Caco-2 (cell line): ENCODE data around the gene LBX1. TPM values are rescaled to one million over a fixed set of nuclear protein-coding genes. Genes with fewer than 3 reads are reported as not detected.

Experiments
- BruUV-seq: library from RNA; stranded (reverse); fragments of 400-500 nt; replicated peaks from 2 replicates; lab custom pipeline; 2021; lab: Mats Ljungman, UMichigan
- CTCF ChIA-PET: fragments of 300-600 bp; sonication (Branson Sonifier 250); formaldehyde crosslinking; loops from one replicate; lab custom pipeline; 2022; ENCODE audit warnings: antibody characterized with exemption; lab: Charles Lee
- POLR2A ChIA-PET: fragments of 300-600 bp; sonication (Branson Sonifier 250); formaldehyde crosslinking; loops from one replicate; lab custom pipeline; 2022; ENCODE audit warnings: antibody characterized with exemption; lab: Charles Lee
- DNase-seq, 2 experiments: peaks; one replicate each; pipeline versions ENCODE4 v3.0.0 to v3.0.0-alpha.2; 2020 to 2022
- H3K27me3 ChIP-seq: replicated peaks from 2 replicates; pipeline ENCODE4 v1.6.0; 2011; ENCODE audit warnings: low read length; ENCODE audit not compliant: control insufficient read depth, insufficient read depth
- H3K36me3 ChIP-seq: 2 replicates; pipeline ENCODE4 v1.5.1; 2011; ENCODE audit warnings: low read length; ENCODE audit not compliant: control insufficient read depth, insufficient read depth
- H3K4me1 ChIP-seq: fragments of 250-450 bp; sonication (Bioruptor Pico); 2 replicates; pipeline ENCODE4 v1.5.1; 2020; ENCODE audit warnings: mild to moderate bottlenecking
- H3K4me3 ChIP-seq: 2 replicates; pipeline ENCODE4 v1.5.1; 2011; ENCODE audit warnings: low read depth, mild to moderate bottlenecking, control low read depth, low read length
- H3K9me3 ChIP-seq: fragments of 250-450 bp; sonication (Bioruptor Pico); 2 replicates; pipeline ENCODE4 v1.5.1; 2020; ENCODE audit warnings: mild to moderate bottlenecking, moderate library complexity
- H3K27ac Mint-ChIP-seq: one replicate; pipeline ENCODE4 v1.8.0; 2022; ENCODE audit warnings: mixed read lengths; ENCODE audit not compliant: unreplicated experiment
- H3K27me3 Mint-ChIP-seq: one replicate; pipeline ENCODE4 v1.8.0; 2022; ENCODE audit warnings: mixed read lengths; ENCODE audit not compliant: insufficient read depth, unreplicated experiment
- H3K36me3 Mint-ChIP-seq: one replicate; pipeline ENCODE4 v1.8.0; 2022; ENCODE audit warnings: mild to moderate bottlenecking, mixed read lengths; ENCODE audit not compliant: insufficient read depth, unreplicated experiment
- H3K4me1 Mint-ChIP-seq: one replicate; pipeline ENCODE4 v1.8.0; 2022; ENCODE audit warnings: low read depth, mixed read lengths; ENCODE audit not compliant: unreplicated experiment
- H3K4me3 Mint-ChIP-seq: one replicate; pipeline ENCODE4 v1.8.0; 2022; ENCODE audit warnings: mild to moderate bottlenecking, moderate library complexity, mixed read lengths; ENCODE audit not compliant: unreplicated experiment
- H3K9me3 Mint-ChIP-seq: one replicate; pipeline ENCODE4 v1.8.0; 2022; ENCODE audit warnings: mixed read lengths; ENCODE audit not compliant: unreplicated experiment
- intact Hi-C: fragments of 100-400 bp; cut with micrococcal nuclease; formaldehyde crosslinking; loops from one replicate; pipeline ENCODE4 v1.10.0; 2022; ENCODE audit not compliant: unreplicated experiment
- total RNA-seq: library from RNA; stranded (reverse); gene quantifications from 2 replicates; pipeline ENCODE4 v1.2.3, GENCODE V29; 2022
- TF ChIP-seq, protein P1 (sequence below), 2 experiments: fragments of 200-600 bp in 1 of 2; IDR thresholded peaks; 1 replicate in 1 of 2; 2 replicates in 1 of 2; pipeline versions ENCODE4 v1.5.1 to v1.8.0; 2011 to 2022; ENCODE audit warnings: antibody characterized with exemption in 1 of 2, control low read depth in 1 of 2, inconsistent platforms in 1 of 2, low read depth in 1 of 2, low read length in 1 of 2, mild to moderate bottlenecking in 1 of 2, moderate library complexity in 1 of 2; ENCODE audit not compliant: insufficient read depth in 1 of 2, severe bottlenecking in 1 of 2, unreplicated experiment in 1 of 2

The LBX1 gene
- total RNA-seq, 1 experiment from 2014 or later, result not detected

DNA sequence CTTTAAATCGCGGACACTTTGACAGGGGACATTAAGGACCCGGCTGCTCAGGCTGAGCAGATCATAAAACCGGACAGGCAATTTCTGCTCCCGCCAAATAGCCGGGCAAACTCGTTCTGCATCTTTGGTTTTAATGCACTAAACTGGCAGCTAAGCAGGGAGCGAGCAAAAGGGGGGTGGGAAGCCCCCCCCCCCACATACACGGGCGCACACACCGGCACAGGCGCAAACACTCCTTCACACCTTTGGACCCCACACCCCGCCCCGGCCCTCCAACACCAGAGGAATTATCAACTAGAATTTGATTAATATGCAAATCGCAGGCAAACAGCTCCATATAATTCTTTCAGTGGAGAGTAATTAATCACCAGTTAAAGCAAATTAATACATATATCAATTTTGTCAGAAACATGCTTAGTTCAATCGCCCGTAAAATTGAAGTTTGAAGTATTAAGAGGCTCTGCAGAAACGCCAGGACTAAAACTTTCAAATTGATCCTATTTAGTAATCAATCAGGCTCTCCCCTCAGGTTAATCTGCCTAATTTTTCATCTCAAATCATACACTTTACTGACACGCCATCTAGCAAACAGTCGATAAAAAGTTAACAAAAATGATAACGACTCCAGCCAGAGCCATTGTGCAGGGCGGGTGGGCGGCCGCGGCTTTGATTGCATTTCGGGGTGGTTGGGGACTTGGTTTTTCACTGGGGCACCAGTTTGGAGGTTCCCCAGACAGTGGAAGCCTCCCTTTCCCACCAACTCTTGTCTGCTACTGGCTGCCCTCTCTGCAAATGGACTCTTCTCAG lies 9.9 kb downstream of the LBX1 start:
- H3K4me3 ChIP-seq, result no peak overlapping the region
- no peaks in the 10 kb centered on the region for H3K9me3 ChIP-seq
- intact Hi-C loops, result no loop called here
- ChIA-PET CTCF (interaction anchor here (0.6 kb wide), 1 partner anchor 90 kb away, joined by 4 read pairs; no protein-coding TSS in a partner anchor), POLR2A (interaction anchor here (0.6 kb wide), 1 partner anchor 254 kb away, joined by 6 read pairs; no protein-coding TSS in a partner anchor)
- peaks cover 6% of the 10 kb centered on the region for H3K4me1 Mint-ChIP-seq
- no peaks in the 10 kb centered on the region for H3K36me3 Mint-ChIP-seq
- peaks cover 45% of the 10 kb centered on the region for H3K27me3 Mint-ChIP-seq
- H3K9me3 Mint-ChIP-seq, result no peaks in the 10 kb centered on the region
- no peak for DNase-seq
- no TSS peak for BruUV-seq
- H3K27me3 ChIP-seq, result peaks cover 1% of the 10 kb centered on the region; the same call in 1 of the 2 replicates
- H3K27ac Mint-ChIP-seq, result no peak overlapping the region
- H3K4me3 Mint-ChIP-seq, result no peak overlapping the region
- TF ChIP-seq, protein P1, sequence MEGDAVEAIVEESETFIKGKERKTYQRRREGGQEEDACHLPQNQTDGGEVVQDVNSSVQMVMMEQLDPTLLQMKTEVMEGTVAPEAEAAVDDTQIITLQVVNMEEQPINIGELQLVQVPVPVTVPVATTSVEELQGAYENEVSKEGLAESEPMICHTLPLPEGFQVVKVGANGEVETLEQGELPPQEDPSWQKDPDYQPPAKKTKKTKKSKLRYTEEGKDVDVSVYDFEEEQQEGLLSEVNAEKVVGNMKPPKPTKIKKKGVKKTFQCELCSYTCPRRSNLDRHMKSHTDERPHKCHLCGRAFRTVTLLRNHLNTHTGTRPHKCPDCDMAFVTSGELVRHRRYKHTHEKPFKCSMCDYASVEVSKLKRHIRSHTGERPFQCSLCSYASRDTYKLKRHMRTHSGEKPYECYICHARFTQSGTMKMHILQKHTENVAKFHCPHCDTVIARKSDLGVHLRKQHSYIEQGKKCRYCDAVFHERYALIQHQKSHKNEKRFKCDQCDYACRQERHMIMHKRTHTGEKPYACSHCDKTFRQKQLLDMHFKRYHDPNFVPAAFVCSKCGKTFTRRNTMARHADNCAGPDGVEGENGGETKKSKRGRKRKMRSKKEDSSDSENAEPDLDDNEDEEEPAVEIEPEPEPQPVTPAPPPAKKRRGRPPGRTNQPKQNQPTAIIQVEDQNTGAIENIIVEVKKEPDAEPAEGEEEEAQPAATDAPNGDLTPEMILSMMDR (IDR thresholded peaks at IDR 0.05; ENCODE audit: insufficient read depth in 1 of 2, low read depth in 1 of 2, low read length in 1 of 2, severe bottlenecking in 1 of 2, unreplicated experiment in 1 of 2), result no peak
- H3K4me1 ChIP-seq, result peaks cover 7% of the 10 kb centered on the region; the same call in 1 of the 2 replicates
- H3K36me3 ChIP-seq, result no peaks in the 10 kb centered on the region

DNA sequence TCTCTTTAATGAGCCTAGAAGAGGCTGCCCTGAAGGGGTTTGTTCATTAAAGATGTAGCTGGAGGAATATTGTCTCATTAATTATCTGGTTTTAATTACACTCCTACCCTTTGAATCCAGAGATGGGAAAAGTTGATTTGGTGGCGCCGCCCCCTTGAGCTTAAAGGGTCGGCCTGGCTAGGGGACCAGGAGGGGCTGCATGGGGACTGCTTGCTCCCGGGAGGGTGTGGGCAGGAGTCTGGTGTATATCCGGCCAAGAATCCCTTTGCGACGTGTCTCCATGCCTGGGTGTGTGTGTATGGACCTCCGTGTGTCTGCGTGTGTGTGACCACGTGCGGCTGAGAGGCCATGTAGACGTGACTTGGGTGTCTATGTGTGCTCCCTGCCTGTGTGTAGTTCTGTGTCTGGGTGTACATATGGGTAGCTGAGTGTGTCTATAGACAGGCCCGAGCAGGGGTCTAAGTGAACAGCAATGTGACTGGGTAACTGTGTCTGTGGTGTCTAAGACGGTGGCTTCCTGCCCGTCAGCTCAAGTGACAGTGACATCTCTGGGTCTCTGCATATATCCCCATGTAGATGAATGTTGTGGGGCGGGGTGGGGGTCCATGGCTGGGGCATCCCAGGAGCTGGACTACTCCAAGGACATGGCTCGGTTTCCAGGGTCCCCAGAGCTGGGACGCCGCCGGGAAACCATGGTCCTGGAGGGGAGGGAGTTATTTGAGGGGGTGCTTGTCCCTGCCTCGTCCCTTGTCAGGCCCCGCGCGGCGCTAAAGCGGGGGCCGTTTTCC lies 10.7 kb downstream of the LBX1 start:
- Mint-ChIP-seq H3K36me3 (no peaks in the 10 kb centered on the region), H3K4me1 (peaks cover 6% of the 10 kb centered on the region), H3K27me3 (peaks cover 40% of the 10 kb centered on the region), H3K4me3 (no peak overlapping the region), H3K27ac (no peak overlapping the region), H3K9me3 (no peaks in the 10 kb centered on the region)
- Histone ChIP-seq H3K4me1 (peaks cover 9% of the 10 kb centered on the region; the same call in 1 of the 2 replicates), H3K9me3 (no peaks in the 10 kb centered on the region), H3K36me3 (no peaks in the 10 kb centered on the region), H3K27me3 (no peaks in the 10 kb centered on the region; the same call in 1 of the 2 replicates), H3K4me3 (no peak overlapping the region)
- CTCF ChIA-PET, result no interaction called here
- BruUV-seq, result no TSS peak
- TF ChIP-seq, protein P1 (IDR thresholded peaks at IDR 0.05; ENCODE audit: insufficient read depth in 1 of 2, low read depth in 1 of 2, low read length in 1 of 2, severe bottlenecking in 1 of 2, unreplicated experiment in 1 of 2), result no peak
- intact Hi-C loops, result no loop called here
- POLR2A ChIA-PET, result no interaction called here
- no peak for DNase-seq
